Measurements from ENCODE around the gene CCDC112. TPM values are rescaled to one million over a fixed set of nuclear protein-coding genes. Genes with fewer than 3 reads are reported as not detected.

The CCDC112 gene
- total and polyA plus RNA-seq, 2 of the 13 experiments (the other 11 are each of a cell fraction or from before 2014, with no cell fraction given): 1.1 to 2.8 TPM

GRCh38 chr5:115296124-115297022 lies at the start of gene CCDC112 (continued):
- TF ChIP-seq TFDP2 (CRISPR knock-in tag; IDR thresholded peaks at IDR 0.05): 0 out of 2 replicates have a peak, but pooled peaks have one; percentile 37
- no peak for TF ChIP-seq ZFP37 (CRISPR knock-in tag; IDR thresholded peaks at IDR 0.05; ENCODE audit: borderline replicate concordance)
- TF ChIP-seq ARID2 (CRISPR knock-in tag; IDR thresholded peaks at IDR 0.05; ENCODE audit: borderline replicate concordance): no peak; the same call in 1 of the 2 replicates
- no peak for TF ChIP-seq ZNF556 (CRISPR knock-in tag; IDR thresholded peaks at IDR 0.05; ENCODE audit: borderline replicate concordance)
- no peak for TF ChIP-seq HNRNPL (IDR thresholded peaks at IDR 0.05; ENCODE audit: low read depth, low read length)
- TF ChIP-seq SMAD1 (CRISPR knock-in tag; IDR thresholded peaks at IDR 0.05; ENCODE audit: borderline replicate concordance, low read depth): no peak
- no peak for TF ChIP-seq MXI1 (IDR thresholded peaks at IDR 0.05; ENCODE audit: borderline replicate concordance, low read depth, low read length)
- no peak for TF ChIP-seq KLF13 (CRISPR knock-in tag; IDR thresholded peaks at IDR 0.05)
- no peak for TF ChIP-seq SP1 (IDR thresholded peaks at IDR 0.05)
- 0 out of 2 replicates have a peak, but pooled peaks have one; percentile 12 for TF ChIP-seq SP1 (CRISPR knock-in tag; IDR thresholded peaks at IDR 0.05)
- TF ChIP-seq ZNF770 (CRISPR knock-in tag; IDR thresholded peaks at IDR 0.05): no peak
- TF ChIP-seq, protein P1, sequence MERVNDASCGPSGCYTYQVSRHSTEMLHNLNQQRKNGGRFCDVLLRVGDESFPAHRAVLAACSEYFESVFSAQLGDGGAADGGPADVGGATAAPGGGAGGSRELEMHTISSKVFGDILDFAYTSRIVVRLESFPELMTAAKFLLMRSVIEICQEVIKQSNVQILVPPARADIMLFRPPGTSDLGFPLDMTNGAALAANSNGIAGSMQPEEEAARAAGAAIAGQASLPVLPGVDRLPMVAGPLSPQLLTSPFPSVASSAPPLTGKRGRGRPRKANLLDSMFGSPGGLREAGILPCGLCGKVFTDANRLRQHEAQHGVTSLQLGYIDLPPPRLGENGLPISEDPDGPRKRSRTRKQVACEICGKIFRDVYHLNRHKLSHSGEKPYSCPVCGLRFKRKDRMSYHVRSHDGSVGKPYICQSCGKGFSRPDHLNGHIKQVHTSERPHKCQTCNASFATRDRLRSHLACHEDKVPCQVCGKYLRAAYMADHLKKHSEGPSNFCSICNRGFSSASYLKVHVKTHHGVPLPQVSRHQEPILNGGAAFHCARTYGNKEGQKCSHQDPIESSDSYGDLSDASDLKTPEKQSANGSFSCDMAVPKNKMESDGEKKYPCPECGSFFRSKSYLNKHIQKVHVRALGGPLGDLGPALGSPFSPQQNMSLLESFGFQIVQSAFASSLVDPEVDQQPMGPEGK (CRISPR knock-in tag; IDR thresholded peaks at IDR 0.05): no peak; the same call in 1 of the 2 replicates
- no peak for TF ChIP-seq TEAD3 (CRISPR knock-in tag; optimal IDR thresholded peaks at IDR 0.05; ENCODE audit: borderline replicate concordance)
- no peak for TF ChIP-seq AKAP8 (CRISPR knock-in tag; IDR thresholded peaks at IDR 0.05)
- no peak for TF ChIP-seq MED8 (CRISPR knock-in tag; IDR thresholded peaks at IDR 0.05; ENCODE audit: insufficient replicate concordance)
- no peak; the same call in 1 of the 2 replicates for TF ChIP-seq ZNF616 (CRISPR knock-in tag; IDR thresholded peaks at IDR 0.05; ENCODE audit: low read depth)
- peak; percentile 28 for TF ChIP-seq XRCC5 (optimal IDR thresholded peaks at IDR 0.05; ENCODE audit: low read length)
- TF ChIP-seq, protein P2, sequence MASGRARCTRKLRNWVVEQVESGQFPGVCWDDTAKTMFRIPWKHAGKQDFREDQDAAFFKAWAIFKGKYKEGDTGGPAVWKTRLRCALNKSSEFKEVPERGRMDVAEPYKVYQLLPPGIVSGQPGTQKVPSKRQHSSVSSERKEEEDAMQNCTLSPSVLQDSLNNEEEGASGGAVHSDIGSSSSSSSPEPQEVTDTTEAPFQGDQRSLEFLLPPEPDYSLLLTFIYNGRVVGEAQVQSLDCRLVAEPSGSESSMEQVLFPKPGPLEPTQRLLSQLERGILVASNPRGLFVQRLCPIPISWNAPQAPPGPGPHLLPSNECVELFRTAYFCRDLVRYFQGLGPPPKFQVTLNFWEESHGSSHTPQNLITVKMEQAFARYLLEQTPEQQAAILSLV (CRISPR knock-in tag; IDR thresholded peaks at IDR 0.05; ENCODE audit: borderline replicate concordance): peak; percentile 58; the same call in 1 of the 2 replicates
- TF ChIP-seq HOXA7 (CRISPR knock-in tag; IDR thresholded peaks at IDR 0.05): no peak
- TF ChIP-seq, protein P3, sequence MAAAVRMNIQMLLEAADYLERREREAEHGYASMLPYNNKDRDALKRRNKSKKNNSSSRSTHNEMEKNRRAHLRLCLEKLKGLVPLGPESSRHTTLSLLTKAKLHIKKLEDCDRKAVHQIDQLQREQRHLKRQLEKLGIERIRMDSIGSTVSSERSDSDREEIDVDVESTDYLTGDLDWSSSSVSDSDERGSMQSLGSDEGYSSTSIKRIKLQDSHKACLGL (CRISPR knock-in tag; IDR thresholded peaks at IDR 0.05): peak; percentile 45; the same call in 1 of the 2 replicates
- TF ChIP-seq PRMT3 (CRISPR knock-in tag; IDR thresholded peaks at IDR 0.05; ENCODE audit: borderline replicate concordance, low read depth): 0 out of 2 replicates have a peak, but pooled peaks have one; percentile 38
- no peak for TF ChIP-seq BHLHE40 (IDR thresholded peaks at IDR 0.05; ENCODE audit: low read length)
